ENCODE results near the gene OR2G6.
"Not testable (repeated sequence)": the region's sequence is repeated elsewhere in the genome, so short reads cannot be mapped to it uniquely, and the experiment has no call there.

Gene OR2G6

GRCh38 chr1:248573856-248574255 is 66.0 kb downstream of the OR2G6 start:
- not testable (repeated sequence) for H3K4me3 ChIP-seq (ENCODE audit: low read length)

- H3K4me3 ChIP-seq (ENCODE audit: low read length) = not testable (repeated sequence)
Measured at GRCh38 chr1:248574657-248575056, 66.8 kb downstream of the OR2G6 start, which contains the start of gene OR2T34. Gene OR2T34 (minus strand): TSS chr1:248574757. CDS start chr1:248574757, 0 bp downstream.

GRCh38 chr1:248576260-248576980 is 68.5 kb downstream of the OR2G6 start:
- no peak for TF ChIP-seq ZNF274 (IDR thresholded peaks at IDR 0.05; ENCODE audit: low read depth, low read length)
- H3K4me3 ChIP-seq (ENCODE audit: low read length) = no peak overlapping the region
